Dermis microvascular lymphatic vessel endothelial cell (primary cell): ENCODE results near the gene PRSS21. TPM values are rescaled to one million over a fixed set of nuclear protein-coding genes. Genes with fewer than 3 reads are reported as not detected.

ENCODE experiments used
- DNase-seq, 2 donors: peaks; one replicate each; pipeline versions ENCODE4 v3.0.0 to v3.0.0-alpha.2; 2010; ENCODE audit warnings: low read depth in 2 of 2
- total RNA-seq: library from RNA; depleted of rRNA; stranded (reverse); fragments of >200 nt; gene quantifications from 2 replicates; pipeline ENCODE4 v1.2.1, GENCODE V29; 2014

Gene PRSS21
- total RNA-seq, 1 donor from 2014 or later: 1.8 TPM

DNA sequence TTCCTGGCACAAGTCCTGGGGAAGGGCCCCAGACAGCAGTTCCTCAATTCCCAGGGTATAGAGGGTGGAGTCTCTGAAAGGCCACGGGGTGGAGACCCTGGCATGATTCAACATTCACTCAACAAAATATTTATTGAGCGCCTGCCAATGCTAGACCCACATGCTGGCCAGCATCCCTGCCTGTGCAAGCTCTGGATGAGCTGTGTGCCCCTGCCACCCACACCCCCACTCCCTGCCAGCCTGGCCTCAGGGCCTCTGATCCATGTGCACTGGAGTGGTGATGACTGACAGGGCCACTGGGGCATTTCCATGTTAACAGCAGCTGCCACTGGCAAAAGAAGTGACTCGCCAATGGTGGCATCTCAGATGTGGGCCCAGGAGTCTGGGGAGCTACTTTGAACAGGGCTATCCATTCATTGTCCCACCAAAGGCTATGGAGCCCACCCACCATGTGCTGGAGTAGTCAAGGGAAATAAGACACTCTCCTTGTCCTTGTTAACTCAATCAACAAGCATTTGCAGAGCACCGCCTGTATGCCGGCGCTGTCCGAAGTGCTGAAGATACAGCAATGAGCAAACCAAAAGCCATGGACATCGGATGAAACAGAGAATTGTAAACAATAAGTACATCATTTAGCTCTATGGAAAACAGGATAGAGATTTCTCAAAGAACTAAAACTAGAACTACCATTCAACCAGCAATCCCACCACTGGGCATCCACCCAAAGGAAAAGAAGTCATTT is 44.0 kb downstream of the PRSS21 start:
- DNase-seq: peak in 1 of 2 donors; percentile 14

DNA sequence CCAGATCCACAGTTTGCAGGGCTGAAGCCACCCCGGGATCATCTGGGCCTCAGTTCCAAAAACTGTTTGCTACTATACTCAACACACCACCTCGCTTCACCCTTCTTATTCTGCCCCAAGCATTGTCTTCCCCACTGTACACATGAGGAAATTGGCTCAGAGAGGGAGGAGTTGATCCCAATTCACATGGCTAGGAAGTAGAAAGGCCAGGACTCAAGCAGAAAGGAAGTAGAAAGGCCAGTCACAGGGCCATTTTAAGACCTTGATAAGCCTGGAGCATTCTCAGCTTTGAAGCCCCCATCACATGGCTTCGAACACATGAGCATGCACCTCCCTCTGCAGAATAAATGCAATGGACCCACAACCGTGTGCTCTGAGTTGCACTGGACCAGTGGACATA is 48.6 kb downstream of the PRSS21 start:
- no peak for DNase-seq

DNA sequence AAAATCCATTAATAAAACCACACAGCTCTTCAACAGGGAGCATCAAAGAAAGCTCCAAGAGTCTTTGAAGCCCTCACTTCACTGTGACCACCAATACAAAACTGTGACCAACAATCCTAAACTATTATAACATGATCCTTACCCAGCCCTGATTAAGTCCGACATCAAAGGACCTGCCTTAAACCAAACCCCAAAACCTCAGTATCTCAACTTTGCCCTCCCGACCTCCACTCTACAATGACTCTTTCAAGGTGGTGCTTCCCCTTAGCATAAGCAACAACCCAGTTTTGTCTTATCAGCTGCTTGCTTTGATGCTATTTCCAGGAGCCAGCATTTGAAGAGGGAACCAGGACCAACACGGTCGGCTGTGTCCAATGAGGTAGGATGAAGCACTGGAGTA is 49.4 kb downstream of the PRSS21 start:
- no peak for DNase-seq

DNA sequence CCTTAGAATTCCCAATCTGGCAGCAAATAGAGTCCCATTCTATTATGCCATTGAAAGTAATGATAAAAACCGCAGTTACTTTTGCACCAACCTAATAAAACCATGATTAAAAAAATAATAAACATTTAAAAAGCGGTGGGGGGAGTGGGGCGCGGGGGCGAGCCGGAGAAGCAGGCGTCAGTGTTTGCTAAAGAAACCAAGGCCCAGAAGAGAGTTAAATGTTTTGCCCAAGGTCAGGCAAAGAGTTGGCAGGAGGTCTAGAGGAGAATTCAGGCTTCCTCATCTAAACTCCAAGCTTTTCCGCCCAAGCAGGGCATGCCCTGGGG is 50.6 kb downstream of the PRSS21 start:
- DNase-seq: no peak

DNA sequence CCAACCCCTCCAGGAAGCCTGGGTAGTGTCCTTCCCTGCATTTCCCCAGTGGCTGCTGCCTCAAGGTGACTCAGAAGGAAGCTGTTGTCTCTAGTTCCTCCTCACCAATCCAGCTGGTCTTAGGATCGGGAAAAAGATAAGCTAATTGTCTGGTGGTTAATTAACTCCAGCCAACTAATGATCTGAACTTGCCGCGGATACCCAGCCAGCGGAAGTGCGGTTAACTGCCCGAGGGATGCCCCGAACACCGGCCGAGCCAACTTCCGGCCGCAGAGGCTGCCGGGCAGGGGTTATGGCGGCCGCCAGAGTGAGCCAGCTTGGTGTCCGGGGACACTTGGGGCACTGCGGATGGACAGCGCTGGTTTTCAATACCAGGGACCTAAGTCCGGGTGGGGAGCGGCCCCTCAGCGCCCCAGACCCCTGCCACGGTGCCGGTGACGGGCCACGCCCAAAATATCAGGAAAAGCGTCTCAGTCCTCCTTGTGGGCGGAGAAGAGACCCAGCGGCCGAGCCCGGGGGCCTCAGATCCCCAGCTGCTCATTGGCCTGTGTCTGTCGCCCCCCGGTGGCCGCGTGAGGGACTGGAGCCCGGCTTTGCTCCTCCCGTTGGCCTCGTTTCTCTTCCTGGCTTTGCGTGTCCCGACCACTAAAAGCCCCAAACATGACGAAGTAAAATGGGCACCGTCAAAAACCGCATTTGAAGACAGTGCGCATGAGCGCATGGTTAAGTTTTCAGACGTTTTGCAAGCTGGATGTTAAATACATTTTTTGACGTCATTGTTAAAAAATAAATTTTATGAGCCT is 51.2 kb downstream of the PRSS21 start:
- DNase-seq: peak; percentile 84 to 92

Other genes starting within 250 kb of the PRSS21 start
- gene KCTD5, start 134.7 kb upstream of the PRSS21 start, total RNA-seq: 14.4 and 19.3 TPM in 2 replicates
- 0.13 and 0.25 TPM in 2 replicates for gene PRSS27, start 97.0 kb upstream of the PRSS21 start, total RNA-seq
- 23.0 and 48.4 TPM in 2 replicates for gene SRRM2, start 64.6 kb upstream of the PRSS21 start, total RNA-seq
- gene ELOB, start 40.0 kb upstream of the PRSS21 start, total RNA-seq: 224 and 321 TPM in 2 replicates
- gene PRSS33, start 29.7 kb upstream of the PRSS21 start, total RNA-seq: not detected in 2 replicates
- not detected in 2 replicates for gene PRSS41, start 18.8 kb upstream of the PRSS21 start, total RNA-seq
- 0.13 TPM in 1 of 2 replicates, not detected in the other for gene ZG16B, start 13.1 kb downstream of the PRSS21 start, total RNA-seq
- not detected in 2 replicates for gene PRSS22, start 40.9 kb downstream of the PRSS21 start, total RNA-seq
- 31.5 and 33.1 TPM in 2 replicates for gene FLYWCH2, start 66.0 kb downstream of the PRSS21 start, total RNA-seq
- gene FLYWCH1, start 94.7 kb downstream of the PRSS21 start, total RNA-seq: 19.0 and 26.6 TPM in 2 replicates
- gene KREMEN2, start 147.0 kb downstream of the PRSS21 start, total RNA-seq: not detected in 2 replicates
- gene PAQR4, start 152.1 kb downstream of the PRSS21 start, total RNA-seq: 4.8 and 7.4 TPM in 2 replicates
- 2.5 and 3.6 TPM in 2 replicates for gene PKMYT1, start 163.2 kb downstream of the PRSS21 start, total RNA-seq
- not detected in 2 replicates for gene CLDN9, start 195.7 kb downstream of the PRSS21 start, total RNA-seq
- not detected in 2 replicates for gene CLDN6, start 200.9 kb downstream of the PRSS21 start, total RNA-seq
- 39.8 and 50.3 TPM in 2 replicates for gene TNFRSF12A, start 203.1 kb downstream of the PRSS21 start, total RNA-seq
- 3.1 and 4.4 TPM in 2 replicates for gene HCFC1R1, start 206.7 kb downstream of the PRSS21 start, total RNA-seq
- gene THOC6, start 206.8 kb downstream of the PRSS21 start, total RNA-seq: 22.2 and 24.3 TPM in 2 replicates
- not detected in 2 replicates for gene BICDL2, start 219.7 kb downstream of the PRSS21 start, total RNA-seq
- under 0.01 and 0.13 TPM in 2 replicates for gene MMP25, start 229.3 kb downstream of the PRSS21 start, total RNA-seq
- gene IL32, start 248.4 kb downstream of the PRSS21 start, total RNA-seq: 52.0 and 53.5 TPM in 2 replicates